Muscle of back (tissue), 11 donors: ENCODE data around the gene RIC1. TPM values are rescaled to one million over a fixed set of nuclear protein-coding genes. Genes with fewer than 3 reads are reported as not detected.
"Not testable (repeated sequence)": the region's sequence is repeated elsewhere in the genome, so short reads cannot be mapped to it uniquely, and the experiment has no call there.

Experiments used
- DNase-seq, 3 donors: peaks; one replicate each; pipeline versions ENCODE4 v3.0.0 to v3.0.0-alpha.2; 2013
- polyA plus RNA-seq, 10 donors: library from polyadenylated mRNA; unstranded; fragments of 120-200 nt; gene quantifications; one replicate each; pipeline ENCODE4 v1.2.1, GENCODE V29; 2013; ENCODE audit not compliant: insufficient read length in 10 of 10

Gene RIC1
- polyA plus RNA-seq, 10 donors: 14.5 to 21.8 (median 19.7) TPM

- no peak for DNase-seq
Measured at GRCh38 chr9:5719100-5719926, 90.4 kb downstream of the RIC1 start.

DNA sequence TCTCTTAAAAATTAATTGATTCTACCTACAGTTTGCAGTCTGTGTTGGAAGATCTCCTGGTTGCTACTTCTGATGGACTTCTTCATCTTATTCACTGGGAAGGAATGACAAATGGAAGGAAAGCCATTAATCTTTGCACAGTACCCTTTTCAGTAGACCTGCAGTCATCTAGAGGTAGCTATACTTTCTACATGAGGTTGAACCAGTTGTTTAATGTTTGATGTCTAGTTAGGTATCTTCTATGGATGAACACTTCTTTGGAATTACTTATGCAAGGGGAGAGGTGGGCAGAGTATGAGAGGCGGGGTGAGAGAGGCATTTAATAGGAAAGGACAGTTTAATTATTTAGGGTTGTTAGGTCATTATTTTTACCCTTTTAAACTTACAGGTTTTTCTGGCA lies 91.2 kb downstream of the RIC1 start:
- DNase-seq: no peak

DNA sequence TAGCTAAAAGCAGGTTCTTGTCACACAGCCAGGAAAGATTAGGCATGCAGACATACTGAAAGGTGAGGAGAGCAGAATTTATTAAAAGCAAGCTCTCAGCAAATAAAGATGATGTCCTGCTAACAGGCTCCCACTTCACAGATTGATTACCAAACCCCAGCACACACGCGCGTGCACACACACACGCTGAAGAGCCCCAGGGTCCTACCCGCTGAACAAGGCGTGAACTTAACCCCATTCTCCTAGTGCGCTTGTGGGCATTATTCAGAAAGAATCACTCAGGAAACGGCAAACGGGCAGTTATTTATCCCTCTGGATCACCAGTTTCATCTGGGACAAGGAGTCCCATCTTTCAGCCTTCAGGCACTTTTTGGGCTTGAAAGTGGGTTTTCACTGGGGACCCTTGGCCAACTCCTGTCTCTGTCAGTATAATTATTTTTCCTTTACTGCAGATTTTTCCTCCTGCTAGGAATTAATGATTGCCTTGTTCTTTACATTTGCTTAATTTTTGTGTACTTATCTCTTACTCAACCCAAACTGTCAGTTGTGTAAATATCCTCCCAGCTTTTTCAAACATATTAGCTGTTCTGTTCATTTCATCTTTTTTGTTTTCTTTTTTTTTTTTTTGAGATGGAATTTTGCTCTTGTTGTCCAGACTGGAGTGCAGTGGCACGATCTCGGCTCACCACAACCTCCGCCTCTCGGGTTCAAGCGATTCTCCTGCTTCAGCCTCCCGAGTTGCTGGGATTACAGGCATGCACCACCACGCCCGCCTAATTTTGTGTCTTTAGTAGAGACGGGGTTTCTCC lies 92.6 kb downstream of the RIC1 start:
- no peak for DNase-seq

DNA sequence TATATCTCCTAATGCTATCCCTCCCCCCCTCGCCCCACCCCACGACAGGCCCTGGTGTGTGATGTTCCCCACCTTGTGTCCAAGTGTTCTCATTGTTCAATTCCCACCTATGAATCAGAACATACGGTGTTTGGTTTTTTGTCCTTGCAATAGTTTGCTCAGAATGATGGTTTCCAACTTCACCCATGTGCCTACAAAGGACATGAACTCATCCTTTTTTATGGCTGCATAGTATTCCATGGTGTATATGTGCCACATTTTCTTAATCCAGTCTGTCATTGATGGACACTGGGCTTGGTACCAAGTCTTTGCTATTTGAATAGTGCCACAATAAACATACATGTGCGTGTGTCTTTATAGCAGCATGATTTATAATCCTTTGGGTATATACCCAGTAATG lies 93.8 kb downstream of the RIC1 start:
- DNase-seq: not testable (repeated sequence)

DNA sequence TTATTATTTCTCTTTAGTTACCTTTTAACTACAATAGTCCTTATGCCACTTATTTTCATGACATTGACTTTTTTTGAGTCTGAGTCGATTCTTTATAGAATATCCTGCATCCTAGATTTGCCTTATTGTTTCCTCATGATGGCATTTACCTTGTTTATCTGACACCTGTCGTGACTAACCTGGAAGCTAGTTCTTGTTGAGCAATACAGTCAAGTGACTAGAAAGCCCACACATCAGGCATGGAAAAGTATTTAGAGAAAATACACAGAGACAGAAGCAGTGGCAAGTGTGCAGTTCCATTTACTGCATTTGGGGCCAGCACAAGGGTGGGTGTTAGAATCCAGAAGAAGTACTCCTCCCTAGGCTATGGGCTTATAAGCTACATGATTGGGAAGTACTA lies 106.2 kb downstream of the RIC1 start:
- DNase-seq: no peak

DNA sequence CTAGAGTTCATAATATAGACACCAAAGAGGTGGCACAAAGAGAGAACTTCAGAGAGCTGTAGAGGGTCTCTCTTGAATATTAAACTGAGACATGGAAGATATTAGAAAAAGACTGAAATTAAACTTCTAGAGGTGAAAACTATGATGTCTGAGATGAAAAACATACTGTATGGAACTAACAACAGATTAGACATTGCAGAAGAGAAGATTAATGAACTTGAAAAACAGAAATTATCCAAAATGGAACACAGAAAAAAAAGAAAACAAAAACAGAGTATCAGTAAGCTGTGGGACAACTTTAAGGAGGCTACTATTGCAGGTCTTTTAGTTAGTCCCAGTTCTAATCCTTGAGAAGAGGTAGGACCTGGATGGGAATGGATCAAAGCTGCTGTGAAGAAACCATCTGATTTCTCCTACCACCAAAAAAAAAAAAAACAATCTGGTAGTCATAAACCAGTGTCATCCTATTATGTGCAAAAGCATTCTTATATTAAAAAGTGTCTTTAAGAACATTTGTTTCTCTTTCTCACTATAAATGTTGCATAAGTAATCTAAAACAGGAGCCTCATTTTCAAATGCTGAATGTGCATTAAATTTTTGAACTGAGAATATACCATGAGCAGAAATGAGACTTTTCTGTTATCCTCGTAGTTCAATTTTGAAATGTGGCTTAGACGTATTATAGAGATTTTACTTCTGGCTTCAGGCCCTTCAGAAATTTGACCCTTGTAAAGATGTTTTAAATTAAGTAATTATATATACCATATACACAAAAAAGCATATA lies 107.8 kb downstream of the RIC1 start:
- DNase-seq: no peak

DNA sequence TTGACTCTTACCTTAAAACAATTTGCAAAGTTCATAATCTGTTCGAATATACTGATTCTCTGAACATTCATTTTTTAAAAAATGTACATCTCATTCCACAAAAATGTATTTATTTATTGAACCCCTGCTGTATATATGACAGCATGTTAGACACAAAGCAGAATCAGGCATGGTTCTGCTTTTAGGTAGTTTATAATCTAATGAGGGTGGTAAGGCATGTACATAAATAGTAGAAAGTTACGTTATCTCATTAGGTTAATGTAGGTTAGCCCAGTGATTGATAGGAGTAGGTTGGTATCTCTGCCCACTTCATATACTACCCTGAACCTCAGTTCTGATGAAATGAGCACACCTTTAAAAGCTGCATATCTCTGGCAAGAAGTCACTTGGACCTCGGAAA lies 114.2 kb downstream of the RIC1 start:
- DNase-seq: no peak

DNA sequence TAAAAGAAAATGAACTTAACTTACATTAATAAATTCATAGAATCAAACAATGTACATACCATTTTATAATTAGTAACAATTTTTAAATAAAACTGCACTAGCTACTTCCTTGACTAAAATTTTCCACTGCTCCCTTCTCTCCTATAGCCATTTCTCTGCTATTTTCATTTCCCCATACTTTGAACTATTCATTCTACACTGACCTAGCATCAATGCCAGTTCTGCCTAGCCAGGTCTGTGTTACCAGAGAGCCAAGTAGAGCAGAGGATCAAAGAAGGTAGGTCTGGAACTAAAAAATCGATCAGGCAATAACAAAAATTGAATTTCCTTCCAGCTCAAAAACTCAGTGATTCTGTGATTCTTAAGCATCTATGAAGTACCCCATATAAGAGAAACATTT lies 119.5 kb downstream of the RIC1 start:
- no peak for DNase-seq

DNA sequence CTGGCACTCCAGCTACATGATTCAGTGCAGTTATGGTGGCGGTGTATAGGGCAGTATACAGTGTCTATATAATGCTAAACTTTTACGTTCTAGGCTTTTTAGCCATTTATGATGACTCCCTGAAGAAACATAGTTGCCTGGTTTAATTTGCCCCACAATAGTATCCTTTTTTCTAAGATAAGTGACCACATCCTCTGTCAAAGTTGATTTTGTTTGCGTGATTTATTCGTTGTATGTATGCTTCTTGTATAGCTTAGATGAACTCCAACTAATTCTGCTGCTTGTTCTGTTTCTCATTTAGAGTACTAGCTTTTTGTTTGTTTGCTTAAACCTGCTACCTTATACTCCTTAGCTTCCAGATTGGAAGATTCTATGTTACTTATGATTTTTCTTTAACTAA lies 120.4 kb downstream of the RIC1 start:
- no peak for DNase-seq

DNA sequence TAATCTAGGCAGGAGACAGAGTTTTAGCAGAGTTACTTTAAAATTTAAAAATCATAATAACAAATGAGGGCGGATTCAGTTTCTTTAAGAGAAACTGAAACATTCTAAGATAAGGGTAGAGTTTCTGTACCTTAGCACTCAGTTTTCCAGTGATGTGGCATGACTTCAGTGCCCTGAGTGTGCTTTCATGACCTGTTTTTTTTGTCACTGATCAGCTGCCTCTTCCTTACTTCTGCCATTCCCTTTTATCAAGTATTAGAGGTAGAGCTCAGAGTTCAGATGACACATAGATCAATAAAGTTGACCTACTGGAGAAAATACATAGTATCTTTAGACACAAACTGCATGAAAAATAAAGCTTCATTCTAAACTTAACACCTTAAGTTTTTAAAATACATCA lies 121.7 kb downstream of the RIC1 start:
- DNase-seq: no peak

DNA sequence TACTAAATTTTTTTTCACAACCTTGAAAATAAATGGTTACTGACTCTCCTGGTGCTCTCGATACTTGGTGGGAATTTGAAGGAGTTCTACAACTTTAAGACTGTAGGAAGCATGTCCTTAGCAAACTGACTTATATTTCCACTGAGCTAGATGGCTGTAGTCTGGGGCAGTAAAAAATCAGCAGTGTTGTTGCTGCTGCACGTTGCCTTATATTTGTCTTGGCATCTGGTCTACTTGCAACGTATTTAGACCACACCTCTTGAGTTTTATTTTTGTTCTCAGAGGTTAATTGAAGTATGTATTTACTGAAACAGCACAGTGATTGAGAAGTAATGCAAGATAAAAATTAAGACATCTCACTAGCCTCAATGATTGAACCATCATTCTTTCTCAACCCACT lies 127.7 kb downstream of the RIC1 start:
- no peak for DNase-seq

GRCh38 chr9:5760338-5760737 lies 131.4 kb downstream of the RIC1 start:
- DNase-seq: no peak

DNA sequence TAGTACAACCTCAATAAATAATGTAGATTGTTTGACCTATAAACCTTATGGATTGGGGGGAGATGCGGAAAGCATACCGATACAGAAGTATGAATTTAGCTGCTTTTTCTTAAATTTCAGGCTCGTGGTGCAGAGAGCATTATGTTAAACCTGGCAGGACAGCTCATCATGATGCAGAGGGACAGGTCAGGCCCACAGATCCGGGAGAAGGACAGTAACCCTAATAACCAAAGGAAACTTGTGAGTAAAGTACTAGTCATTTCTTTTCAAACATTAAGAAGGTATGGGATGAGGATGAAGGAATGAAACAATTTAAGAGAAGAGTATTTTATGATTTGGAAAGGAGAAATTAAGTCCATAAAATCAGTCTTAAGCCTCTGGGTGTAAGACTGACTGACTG lies 133.5 kb downstream of the RIC1 start:
- no peak for DNase-seq

- DNase-seq: no peak
Measured at GRCh38 chr9:5764130-5764868, 135.4 kb downstream of the RIC1 start.

- DNase-seq: no peak
Measured at GRCh38 chr9:5767968-5768932, 139.3 kb downstream of the RIC1 start.

DNA sequence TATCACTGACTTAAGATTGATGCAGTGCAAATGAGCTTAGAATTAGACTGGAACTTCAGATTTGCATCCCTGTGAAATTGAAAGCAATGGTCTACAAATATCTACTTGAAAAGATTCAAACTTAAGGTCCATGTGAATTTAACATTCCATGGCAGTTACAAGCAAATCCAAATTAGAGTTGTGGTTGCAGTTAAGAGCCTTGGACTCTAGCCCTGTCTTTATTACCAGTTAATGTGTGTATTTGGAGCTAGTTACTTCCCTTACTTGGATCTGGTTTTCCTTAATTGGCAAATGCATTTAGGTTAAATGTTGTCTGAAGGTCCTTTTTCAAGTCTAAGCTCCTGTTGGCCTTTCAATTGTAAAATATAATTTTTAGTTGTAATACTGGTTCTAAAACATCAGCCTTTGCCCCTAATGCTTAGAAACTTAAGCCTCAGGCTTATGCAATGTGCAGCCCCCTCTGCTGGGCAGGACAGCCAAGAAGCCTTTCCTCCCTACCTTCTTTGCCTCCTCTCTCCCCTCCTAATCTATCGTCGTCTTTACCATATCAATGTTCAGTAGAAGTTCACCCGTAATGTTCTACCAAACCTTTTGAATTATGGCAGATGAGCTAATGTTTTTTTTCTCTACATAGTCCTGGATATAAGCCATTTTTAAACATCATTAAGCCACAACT lies 144.6 kb downstream of the RIC1 start:
- DNase-seq: no peak

GRCh38 chr9:5778805-5779204 lies 149.9 kb downstream of the RIC1 start:
- DNase-seq: no peak

DNA sequence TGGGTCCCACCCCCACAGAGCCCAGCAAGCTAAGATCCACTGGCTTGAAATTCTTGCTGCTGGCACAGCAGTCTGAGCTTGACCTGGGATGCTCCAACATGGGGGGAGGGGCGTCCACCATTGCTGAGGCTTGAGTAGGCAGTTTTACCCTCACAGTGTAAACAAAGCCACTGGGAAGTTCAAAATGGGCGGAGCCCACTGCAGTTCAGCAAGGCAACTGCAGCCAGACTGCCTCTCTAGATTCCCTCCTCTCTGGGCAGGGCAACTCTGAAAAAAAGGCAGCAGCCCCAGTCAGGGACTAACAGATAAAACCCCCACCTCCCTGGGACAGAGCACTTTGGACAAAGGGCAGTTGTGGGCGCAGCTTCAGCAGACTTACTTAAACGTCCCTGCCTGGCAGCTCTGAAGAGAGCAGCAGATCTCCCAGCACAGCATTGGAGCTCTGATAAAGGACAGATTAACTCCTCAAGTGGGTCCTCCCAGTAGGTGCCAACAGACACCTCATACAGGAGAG lies 150.9 kb downstream of the RIC1 start:
- DNase-seq: not testable (repeated sequence)

GRCh38 chr9:5783420-5783819 lies 154.5 kb downstream of the RIC1 start:
- DNase-seq: not testable (repeated sequence)

- no peak for DNase-seq
Measured at GRCh38 chr9:5783982-5784381, 155.1 kb downstream of the RIC1 start.
